GM18858 (cell line): ENCODE measurements around the gene MTA1.

Experiments used
- ATAC-seq: cut with Tn5 transposase; IDR thresholded peaks from one replicate; pipeline ENCODE4 v1.9.1; 2021; ENCODE audit not compliant: unreplicated experiment

The MTA1 gene

DNA sequence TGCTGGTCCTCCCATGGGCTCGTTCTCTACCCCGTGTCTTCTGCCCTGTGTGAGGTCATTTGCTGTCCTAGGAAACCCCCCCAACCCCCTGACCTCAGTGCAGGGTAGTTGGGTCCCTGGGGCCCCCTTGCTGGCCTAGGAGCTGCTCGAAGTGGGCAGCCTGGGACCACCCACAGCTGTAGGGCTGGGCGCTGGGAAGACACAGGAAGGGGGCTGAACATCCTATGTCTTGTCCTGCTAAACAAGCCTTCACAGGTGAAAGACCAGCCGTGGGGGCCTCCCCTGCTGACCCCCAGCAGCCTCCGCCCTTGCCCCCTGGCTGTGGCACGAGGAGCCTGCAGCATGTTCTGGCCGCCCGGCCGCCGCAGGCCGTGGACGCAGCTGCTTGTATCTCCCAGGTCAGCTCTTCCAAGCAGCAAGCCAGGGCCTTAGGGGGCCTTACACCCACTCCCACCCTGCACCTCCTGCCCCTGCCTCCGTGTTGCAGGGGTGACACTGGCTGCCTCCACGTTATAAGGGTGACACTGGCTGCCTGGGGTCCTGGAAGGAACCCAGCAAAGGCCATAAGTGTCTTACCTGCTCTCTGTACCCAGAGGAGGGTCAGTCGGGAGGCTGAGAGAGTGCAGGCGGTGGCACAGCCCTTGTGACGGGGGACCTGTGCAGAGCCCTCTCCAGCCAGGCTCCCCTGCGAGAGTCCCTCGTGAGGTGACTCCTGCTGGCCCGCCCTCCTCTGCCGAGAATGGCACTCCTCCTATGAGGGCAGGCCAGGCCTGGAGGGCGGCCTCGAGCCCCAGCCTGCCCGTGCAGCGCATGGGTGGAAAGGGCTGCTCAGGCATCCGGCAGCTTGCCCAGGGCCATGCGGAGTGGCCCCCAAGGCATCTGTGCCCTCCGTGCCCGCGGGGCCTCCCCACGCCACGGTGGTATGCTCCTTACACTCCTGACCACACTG is 32.8 kb upstream of the MTA1 start:
- no peak for ATAC-seq

DNA sequence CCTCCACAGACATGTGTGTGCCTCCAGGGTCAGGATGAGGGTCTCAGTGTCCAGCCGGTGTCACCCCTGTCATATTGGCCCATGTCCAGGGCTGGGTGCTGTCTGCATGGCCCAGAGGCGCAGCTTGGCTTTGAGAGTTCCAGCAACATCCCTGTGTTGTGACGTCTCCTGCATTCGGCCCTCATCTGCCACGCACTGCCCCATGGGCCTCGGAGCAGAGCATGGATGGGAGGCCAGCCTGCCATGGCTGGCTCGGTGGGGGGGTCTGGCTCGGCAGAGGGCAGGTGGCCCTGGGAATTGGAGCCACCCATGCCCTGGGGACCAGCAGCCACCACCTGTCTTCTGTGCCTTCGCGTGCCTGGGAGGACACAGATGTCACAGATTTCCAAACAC is 32.1 kb upstream of the MTA1 start:
- no peak for ATAC-seq

DNA sequence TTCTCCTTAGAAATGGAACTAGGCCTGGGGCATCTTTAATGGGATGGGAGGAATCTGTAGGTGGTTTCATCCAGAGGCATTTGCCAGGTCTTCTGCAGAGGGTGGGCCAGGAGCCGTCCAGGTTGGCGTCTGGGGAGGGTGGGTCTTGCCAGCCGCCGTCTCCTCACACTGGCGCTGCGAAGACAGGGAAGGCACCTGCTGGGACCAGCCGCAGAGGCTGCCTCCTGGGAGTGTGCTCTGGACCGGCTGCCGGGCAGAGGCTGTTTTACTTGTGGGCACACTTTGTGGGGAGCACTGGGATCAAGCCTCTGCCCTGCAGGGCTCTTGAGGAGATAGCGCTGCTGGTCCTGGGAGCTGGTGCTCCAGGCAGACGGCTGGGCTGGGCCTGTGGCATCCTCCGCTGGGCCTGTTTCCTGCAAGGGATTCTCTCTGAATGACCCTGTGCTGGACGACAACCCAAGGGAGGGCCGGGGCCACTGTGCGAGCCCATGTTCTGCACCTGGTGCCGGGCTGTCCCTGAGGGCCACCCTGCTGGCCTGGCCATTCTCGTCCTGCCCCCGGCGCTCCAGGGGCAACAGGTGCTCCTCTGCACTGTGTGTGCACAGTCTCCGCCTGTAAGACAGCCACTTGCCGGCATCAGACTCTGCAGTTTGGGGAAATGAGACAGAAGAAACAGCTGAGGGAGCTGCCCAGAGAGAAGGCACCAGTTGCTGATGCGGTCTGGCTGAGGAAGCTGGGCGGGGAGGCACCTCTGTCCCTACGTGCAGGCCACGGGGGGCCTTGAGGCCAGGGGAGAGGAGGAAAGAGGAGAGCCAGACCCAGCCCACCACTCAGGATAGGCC is 31.3 kb upstream of the MTA1 start:
- ATAC-seq: no peak

DNA sequence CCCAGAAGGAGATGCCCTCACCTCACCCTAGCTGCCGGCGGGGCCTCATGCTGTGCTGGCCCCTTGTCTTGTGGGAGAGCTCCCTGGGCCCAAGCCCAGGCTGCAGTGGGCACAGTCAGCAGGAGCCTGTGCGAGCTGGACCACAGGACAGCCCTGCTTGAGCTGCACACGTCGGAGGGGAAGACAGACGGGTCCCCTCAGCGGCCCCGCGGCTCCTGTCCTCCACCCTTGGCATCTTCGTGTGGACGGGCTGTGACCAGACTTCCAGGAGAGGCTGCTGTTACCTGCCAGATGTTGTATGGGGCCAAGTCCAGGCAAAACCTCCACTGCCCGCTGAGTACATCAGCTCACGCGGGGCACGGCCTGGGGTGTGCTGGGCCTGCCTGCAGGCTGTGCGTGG is 30.7 kb upstream of the MTA1 start:
- no peak for ATAC-seq

DNA sequence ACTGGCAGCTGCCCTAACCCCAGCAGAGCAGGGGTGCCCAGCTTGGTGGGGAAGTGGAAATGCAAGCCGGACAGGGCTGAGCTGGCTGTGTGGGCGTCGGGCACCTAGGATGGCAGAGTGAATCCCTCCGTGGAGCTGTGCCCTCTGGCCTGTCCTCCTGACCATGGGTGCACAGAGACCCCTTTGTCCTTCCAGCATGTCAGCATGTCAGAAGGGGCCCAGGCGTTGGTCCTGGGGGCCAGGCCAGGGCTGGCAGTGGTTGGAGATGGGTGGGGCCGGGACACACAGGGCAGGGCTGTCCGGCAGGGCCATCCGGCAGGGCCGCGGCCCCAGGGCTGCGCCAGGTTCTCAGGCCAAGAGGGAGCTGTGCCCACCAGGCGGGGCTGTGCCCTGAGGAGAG is 30.1 kb upstream of the MTA1 start:
- no peak for ATAC-seq

DNA sequence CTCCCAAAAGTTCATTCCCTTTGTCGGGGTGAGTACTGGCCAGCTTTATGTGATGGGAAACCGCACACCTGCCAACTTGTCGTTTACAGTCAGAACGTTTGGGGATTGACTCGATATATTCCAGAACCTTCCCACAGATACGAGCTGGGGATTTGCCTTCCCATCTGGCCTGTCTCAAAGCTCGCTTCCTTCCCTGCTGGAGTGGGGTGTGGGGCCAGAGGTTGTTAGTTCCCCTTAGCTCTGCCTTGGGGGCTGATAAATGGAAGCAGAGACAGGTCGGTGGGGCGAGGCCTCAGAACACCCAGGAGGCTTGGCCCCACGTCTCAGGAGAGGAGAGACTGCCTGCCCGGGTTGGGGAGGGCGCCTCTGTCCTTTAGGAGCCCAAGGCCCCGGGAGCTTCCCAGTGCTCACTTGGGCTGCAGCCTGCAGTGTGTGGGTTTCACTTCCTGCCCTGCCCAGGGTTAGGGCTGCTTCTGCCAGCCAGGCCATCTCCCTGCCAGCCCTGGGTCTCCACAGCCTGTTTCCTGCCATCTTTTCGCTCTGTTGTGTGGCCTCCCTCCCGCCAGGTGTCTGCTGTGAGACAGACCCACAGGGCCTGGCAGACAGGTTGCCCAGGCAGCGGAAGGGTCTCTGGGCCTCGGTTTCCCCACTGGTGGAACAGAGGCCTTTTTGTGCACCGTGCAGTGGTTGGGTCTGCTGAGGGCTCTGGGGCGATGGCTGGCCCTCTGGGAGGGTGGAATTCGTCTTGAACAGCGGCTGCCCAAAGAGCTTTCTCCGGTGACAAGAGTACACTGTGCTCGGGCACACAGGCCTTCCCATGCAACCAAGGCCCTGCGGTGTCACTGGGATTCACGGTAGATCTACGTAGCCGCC is 29.4 kb upstream of the MTA1 start:
- ATAC-seq: no peak

DNA sequence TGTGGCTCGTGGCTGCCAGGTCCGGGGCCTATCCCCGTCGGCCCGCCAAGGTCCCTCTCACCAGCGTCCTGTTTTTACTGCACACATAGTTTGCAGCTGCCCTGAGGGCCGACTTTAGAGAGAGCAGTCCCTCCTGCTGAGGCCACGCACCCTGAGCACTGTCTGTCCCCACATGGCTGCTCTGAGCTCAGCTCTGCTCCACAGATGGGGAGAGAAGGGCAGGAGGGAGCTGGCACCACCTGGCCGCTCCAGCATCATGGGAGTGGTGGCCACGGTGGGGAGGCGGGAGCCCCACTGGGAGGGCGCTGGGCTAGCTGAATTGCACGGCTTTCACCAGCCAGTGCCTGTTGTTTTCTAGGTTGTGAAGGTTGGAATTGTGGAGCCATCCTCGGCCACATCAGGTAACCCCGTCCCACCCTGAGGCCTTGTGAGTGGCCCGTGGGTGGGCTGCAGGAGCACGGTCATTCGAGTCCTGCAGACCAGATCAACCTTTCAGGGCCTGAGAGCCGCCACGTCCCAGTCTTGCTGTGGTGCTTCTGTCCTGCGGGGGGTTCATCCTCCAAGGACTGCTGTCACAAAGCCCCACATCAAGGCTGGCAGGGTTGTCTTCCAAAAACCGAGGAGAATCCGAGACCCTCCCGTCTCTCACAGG is 28.7 kb upstream of the MTA1 start:
- ATAC-seq: no peak

DNA sequence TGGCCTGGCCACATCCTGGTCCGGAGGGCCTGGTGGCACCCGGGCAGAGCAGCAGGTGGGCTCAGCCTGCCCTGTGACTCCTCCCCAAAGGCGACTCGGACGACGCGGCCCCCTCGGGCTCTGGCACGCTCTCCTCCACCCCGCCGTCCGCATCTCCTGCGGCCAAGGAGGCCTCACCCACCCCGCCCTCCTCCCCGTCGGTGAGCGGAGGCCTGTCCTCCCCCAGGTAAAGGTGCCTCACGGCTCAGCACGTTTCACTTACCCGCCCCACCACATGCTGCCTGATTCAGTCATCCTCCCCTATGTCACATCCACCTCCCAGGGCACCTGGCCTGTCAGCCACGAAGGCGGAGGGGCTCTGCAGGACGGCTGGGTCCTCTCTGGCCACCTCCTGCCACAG is 28.1 kb upstream of the MTA1 start:
- ATAC-seq: no peak

DNA sequence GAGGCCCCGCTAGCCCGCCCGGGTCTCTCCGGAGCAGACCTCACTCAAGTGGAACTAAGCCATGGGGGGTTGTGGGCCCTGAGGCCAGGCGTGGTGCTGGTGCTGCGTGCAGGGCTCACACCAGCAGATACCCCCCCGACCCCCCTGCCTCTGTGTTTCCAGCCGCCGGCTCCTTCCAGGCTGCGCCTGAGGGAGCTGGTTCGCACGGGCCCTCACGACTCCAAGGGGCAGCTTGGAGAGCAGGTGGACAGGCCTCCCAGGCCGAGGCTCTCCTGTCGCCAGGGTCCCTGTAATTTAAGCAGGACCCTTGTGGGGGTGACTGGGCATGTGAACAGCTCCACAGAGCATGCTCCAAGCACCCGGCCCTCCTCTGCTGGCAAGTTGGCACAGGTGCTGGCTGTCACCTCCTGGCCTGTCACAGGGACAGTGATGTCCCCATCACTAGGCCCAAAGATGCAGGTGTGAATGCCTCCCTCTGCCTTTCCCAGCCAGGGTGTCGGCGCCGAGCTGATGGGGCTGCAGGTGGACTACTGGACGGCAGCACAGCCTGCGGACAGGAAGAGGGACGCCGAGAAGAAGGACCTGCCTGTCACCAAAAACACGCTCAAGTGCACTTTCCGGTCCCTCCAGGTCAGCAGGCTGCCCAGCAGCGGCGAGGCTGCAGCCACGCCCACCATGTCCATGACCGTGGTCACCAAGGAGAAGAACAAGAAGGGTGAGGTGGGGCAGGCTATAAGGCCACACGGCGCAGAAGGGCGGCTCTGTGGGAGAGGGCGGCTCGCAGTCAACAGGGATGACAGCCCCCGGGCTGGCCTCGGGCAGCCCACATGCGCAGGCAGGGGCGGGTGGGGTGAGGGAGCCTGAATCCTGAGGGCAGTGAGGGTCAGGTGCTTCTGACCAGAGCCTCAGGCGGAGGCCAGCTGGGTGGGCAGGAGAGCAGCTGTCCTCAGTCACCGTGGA is 27.2 kb upstream of the MTA1 start:
- ATAC-seq: no peak

DNA sequence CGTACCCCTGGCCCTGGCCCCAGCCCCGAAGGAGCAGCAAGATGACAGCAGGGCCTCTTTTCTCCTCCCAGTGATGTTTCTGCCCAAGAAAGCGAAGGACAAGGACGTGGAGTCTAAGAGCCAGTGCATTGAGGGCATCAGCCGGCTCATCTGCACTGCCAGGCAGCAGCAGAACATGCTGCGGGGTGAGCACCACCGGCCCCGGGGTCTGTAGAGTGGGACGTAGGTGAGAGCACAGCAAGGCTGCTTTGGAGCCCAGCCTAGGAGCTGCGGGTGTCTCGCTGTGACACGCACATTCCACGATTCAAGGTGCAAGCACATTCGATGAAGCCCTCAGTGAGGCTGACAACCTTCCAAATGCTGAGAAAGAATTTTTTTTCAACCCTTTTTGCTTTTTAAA is 26.5 kb upstream of the MTA1 start:
- ATAC-seq: no peak

DNA sequence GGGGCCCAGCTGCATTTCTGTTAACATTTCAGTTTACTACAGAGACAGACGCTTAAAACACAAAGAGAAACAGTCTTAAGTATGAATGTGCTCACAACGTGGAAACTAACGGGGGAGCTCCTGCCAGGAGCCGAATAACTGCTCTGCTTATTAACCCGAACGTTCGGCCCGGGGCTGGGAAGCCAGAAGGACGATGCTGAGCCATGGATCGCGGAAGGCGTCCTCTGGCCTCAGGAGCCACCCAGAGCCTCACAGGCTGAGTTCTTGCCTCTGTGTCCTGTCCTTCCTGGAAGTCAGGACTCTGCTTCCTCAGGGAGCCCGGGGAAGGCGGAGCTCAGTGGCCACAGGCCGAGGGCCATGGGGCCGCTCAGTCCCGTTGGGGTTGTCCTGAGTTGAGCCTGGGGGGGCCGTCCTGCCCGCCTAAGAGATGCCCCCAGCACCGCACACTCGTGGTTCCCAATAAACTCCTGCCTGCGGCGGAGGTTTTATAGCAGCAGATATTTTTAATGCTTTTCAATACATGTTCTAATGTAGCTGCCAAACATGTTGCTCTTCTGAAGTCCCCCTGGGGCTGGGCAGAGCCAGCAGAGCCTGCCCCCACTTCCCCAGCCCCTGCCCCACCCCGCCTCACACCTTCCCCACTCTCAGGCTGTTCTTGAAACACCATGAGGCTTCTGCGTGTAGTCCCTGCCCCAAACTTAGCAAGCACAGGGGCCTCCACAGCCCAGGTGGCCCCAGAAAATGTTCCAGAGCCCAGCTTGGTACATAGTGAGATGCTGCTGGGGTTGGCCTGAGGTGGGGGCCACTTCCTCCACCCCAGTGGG is 24.7 kb upstream of the MTA1 start:
- ATAC-seq: no peak

DNA sequence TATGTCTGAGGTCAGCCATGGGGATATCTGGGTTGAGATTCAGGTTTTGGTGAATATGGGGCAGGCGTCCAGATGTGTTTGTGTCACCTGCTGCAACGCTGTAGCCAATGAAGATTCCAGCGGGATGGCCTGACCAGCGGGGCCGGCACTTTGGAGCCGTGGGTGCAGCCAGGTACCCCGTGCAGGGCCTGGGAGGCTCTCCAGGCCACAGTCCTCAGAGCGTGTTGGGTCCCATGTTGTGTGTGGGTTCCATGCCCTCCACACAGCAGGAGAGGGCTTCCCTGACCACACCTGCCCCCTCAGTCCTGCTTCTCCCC is 24.1 kb upstream of the MTA1 start:
- no peak for ATAC-seq

DNA sequence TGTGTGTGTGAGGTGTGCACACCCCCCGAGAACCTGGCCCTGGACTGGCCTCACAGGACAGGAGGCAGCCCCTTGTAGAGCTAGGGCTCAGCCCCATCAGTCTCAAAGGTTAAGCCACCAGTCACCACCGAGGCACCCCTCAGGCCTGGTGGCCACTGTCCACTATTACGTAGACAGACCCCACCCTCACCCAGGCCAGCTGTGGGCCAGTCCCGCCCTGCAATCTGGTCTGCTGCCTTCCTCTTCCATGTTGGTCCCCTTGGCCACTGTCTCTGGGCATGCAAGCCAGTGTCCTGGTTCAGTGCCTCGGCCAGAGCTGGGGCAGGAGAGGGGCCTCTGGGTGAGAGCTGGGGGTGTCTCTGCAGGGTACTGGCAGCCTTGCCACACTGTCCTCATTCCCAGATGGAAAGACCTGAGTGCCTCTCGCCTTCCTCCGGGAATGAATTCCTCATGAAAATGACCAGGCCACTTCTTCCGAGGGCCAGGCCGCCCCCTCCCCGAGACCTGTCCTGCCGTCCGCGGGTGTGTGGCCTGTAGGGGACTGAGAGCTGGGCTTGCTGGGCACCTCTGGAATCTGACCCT is 22.2 kb upstream of the MTA1 start:
- ATAC-seq: no peak

DNA sequence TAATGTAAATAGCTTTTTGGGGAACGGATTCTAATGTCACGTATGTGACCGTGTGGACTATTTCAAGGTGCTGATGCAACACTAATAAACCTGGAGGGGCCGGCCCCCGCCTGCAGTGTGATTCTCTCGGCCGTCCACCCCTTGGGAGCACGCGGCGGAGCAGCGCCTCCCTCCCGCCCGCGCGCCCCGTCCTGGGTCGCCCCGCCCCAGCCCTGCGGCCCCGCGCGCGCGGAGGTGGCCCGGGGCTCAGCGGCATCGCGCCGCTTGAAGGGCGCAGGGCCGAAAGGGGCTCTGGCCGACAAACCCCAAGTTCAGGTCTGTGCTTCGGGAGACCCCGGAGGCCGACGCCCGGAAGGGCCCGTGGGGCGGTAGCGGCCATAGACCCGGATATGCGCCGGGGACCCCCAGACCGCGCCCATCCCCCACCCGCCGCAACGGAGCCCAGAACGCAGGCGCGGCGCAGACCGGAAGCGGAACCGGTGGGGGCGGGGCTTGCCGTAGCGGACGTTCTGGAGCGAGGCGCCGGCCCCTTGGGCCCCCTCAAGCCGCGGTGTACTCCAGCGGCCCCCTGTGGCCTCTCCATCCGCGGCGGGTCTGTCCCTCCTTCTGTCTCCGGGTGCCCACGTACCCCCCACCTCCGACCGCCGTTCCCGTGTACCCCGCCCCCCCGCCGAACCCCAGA is 21.4 kb upstream of the MTA1 start, which contains the start of gene TEX22:
Gene TEX22 (plus strand): TSS at position 495 of the 682 bp plus-strand sequence. CDS start 803 bp downstream, outside the sequence.
- peak; percentile 60 for ATAC-seq

DNA sequence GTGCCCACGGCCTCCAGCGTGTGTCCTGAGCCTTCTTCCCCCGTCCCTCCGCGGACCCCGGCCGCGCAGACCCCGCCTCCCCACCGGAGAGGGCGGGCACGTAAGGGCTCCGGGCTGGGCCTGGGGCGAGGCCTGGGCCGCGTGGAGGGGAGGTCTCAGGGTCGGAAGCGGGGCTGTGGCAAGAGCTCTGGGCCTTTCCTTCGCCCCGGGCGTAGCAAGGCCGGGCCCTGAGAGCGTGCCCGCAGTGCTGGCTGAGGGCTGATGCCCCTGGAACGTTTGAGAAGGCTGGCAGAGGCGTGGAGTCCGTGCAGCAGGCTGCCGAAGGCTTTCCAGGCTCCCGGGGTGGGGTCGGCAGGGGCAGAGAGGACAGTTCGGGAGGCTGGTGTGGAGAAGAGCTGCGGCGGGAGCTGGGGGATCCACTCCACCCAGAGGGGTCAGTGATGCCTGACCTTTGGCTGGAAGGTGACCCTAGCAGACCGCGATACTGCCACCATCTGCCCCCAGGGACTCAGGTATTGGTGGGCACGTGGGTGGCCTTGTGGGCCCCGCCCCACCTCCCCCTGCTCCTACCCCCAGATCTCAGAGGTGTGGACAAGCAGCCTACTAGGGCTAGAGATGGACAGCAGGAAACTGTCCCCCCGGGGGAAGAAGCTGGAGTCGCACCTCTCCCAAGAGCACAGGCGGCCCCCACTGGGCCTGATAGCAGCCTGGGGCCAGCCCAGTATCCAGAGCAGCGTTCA is 20.7 kb upstream of the MTA1 start:
- ATAC-seq: no peak

DNA sequence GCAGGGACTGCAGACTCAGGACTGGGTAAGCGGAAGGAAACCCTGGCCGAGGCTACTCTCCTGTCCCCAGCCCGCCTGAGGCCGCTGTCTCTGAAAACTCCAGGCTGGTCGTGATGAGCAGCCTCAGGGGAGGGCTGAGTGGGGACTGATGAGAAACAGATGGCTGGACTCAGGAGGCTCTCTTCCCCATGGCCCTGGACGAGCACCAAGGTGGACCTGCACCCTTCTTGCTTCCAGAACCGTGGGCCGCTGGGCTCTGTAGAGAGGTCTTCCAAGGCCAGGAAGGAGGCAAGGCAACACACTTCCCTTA is 20.2 kb upstream of the MTA1 start:
- ATAC-seq: no peak

DNA sequence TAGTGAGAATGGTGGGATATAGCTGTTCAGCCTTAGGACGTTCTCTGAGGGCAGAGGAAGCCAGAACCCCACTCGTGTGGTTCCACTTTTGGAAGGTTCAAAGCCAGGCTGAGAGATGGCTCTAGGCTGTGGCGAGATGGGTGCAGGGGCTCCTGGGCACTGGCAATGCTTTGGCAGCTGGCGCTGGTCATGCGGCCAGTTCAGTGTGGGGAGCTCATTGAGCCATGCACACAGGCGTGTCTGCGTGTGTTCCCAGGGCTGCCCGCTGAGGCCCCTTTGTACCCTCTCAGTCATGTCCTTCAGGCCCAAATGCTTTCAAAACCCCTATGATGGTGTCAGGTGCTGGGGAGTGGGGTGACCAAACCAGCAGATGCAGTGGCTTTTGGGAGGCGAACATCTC is 19.6 kb upstream of the MTA1 start:
- ATAC-seq: no peak
